ENCODE measurements around the gene KARS1. TPM values are rescaled to one million over a fixed set of nuclear protein-coding genes. Genes with fewer than 3 reads are reported as not detected.

KARS1 gene
- total RNA-seq, 1 experiment from 2014 or later: 196 TPM

- Histone ChIP-seq H3K27ac (ENCODE audit: low read depth, low read length) (no peak overlapping the region), H3K27me3 (ENCODE audit: insufficient read depth, low read length) (no peaks in the 10 kb centered on the region), H3K4me1 (ENCODE audit: control insufficient read depth in 1 of 2, insufficient read depth in 2 of 2, low read length in 2 of 2) (peaks cover 0 to 8% of the 10 kb centered on the region in 2 experiments; a peak in 1 of 4 replicates), H3K4me2 (ENCODE audit: low read length) (no peak overlapping the region), H3K9me3 (ENCODE audit: control insufficient read depth in 1 of 2, insufficient read depth in 1 of 2, low read depth in 1 of 2, low read length in 2 of 2) (no peaks in the 10 kb centered on the region), H2AFZ (ENCODE audit: low read depth, low read length, poor library complexity, severe bottlenecking) (no peak overlapping the region), H4K20me1 (ENCODE audit: insufficient read depth) (no peaks in the 10 kb centered on the region), H3K4me3 (replicated peaks in 1 of 2; ENCODE audit: low read depth in 1 of 2, low read length in 2 of 2) (no peak overlapping the region), H3K9ac (ENCODE audit: low read length) (no peak overlapping the region), H3K79me2 (ENCODE audit: insufficient read depth, low read length) (no peaks in the 10 kb centered on the region), H3K9me2 (ENCODE audit: insufficient read depth) (no peaks in the 10 kb centered on the region), H3K36me3 (ENCODE audit: control insufficient read depth in 1 of 2, insufficient read depth in 2 of 2, low read length in 2 of 2) (peaks cover 0 to 13% of the 10 kb centered on the region in 2 experiments; a peak in 2 of 4 replicates)
- BruUV-seq (replicated peaks): no TSS peak
- TF ChIP-seq FOSL1 (IDR thresholded peaks at IDR 0.05; ENCODE audit: low read depth): no peak
- TF ChIP-seq SRF (IDR thresholded peaks at IDR 0.05; ENCODE audit: low read depth): no peak
- no peak for TF ChIP-seq POLR2A (IDR thresholded peaks at IDR 0.05; ENCODE audit: borderline replicate concordance, extremely low read depth, insufficient read depth, insufficient read length)
- TF ChIP-seq MAX (IDR thresholded peaks at IDR 0.05): no peak
- TF ChIP-seq EGR1 (IDR thresholded peaks at IDR 0.05; ENCODE audit: low read depth): no peak
- TF ChIP-seq TCF7L2 (IDR thresholded peaks at IDR 0.05; ENCODE audit: borderline replicate concordance, extremely low read depth, insufficient read depth, insufficient read length): no peak
- no peak for TF ChIP-seq JUND (IDR thresholded peaks at IDR 0.05)
- TF ChIP-seq SIN3A (IDR thresholded peaks at IDR 0.05; ENCODE audit: low read depth): no peak
- TF ChIP-seq EZH2 (IDR thresholded peaks at IDR 0.05): no peak
- no peak for TF ChIP-seq CTCF (IDR thresholded peaks at IDR 0.05 in 2 of 3, conservative IDR thresholded peaks at IDR 0.05 in 1 of 3; ENCODE audit: borderline replicate concordance in 1 of 3, insufficient read depth in 1 of 3, low read depth in 2 of 3, low read length in 2 of 3)
- TF ChIP-seq ZNF274 (IDR thresholded peaks at IDR 0.05; ENCODE audit: low read depth, low read length): no peak
- TF ChIP-seq ELF1 (IDR thresholded peaks at IDR 0.05; ENCODE audit: borderline replicate concordance, low read depth): no peak
- ATAC-seq: peak; percentile 34; the same call in 1 of the 2 replicates
- ChIA-PET CTCF (no interaction called here), POLR2A (no interaction called here), RAD21 (ENCODE audit: low non-redundant PET in 1 of 2, low total read pairs in 2 of 2, uncharacterized antibody in 2 of 2, unreplicated experiment in 2 of 2) (no interaction called here)
- intact Hi-C loops (cut with micrococcal nuclease): no loop called here
- no peak for DNase-seq (ENCODE audit: low read depth, low spot score)
These were observed 53.3 kb downstream of the KARS1 start for GRCh38 chr16:75593825-75594820.

Measured in HCT116 (cell line).